ENCODE data around the gene BLOC1S4.
A peak's percentile ranks its signal among the peaks of the same experiment; 100 is the strongest.
"Not testable (repeated sequence)": the region's sequence is repeated elsewhere in the genome, so short reads cannot be mapped to it uniquely, and the experiment has no call there.

The BLOC1S4 gene

DNA sequence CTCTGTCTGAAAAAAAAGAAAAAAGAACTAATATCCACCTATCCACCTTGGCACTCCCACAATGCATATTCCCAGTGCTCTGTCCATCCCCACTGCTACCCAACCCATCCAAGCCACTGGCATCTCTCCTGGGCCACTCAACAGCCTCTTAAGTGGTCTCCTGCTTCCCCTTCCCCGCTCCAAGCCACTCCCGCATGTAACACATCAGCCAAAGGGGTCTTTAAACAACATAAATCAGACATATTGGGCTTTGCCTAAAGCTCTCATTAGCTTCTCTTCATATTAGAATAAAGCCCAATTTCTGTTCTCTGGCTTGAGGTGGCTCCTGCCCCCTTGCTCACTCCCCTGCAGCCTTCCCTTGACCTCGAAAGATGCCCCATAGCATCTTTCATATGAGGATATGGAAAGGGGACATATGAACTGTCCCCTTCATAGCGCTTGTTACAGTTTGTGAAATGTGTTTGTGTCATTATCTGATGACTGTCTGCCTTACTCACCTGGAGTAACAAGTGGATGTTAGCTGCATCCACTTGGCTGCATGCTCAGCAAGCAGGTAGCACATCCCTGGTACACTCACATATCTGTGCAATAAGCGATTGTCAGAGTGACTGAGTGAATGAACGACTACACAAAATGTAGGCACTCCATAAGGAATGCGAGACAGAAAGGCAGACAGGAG lies 3.1 kb downstream of the BLOC1S4 start:
- no peak for DNase-seq (ENCODE audit: low spot score)

DNA sequence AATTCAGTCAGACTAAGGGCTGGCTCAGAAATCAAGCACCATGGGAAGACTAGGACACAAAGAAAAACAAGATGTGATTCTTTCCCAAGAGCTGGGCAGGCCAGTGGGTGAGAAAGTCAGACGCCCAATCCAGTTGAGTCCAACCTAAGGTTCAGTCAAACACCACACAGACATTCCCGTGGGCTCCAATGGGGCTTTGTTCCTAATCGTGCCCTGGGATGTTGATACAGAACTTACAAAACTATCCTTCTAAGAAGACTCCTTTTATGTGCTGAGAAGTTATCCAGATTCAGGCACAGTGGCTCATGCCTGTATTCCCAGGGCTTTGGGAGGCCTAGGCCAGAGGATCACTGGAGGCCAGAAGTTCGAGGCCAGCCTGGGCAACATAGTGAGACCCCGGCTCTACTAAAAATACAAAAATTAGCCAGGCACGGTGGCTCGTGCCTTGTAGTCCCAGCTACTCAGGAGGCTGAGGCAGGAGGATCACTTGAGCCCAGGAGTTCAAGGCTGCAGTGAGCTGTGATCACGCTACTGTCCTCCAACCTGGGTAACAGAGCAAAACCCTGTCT lies 3.7 kb downstream of the BLOC1S4 start:
- no peak for DNase-seq (ENCODE audit: low spot score)

DNA sequence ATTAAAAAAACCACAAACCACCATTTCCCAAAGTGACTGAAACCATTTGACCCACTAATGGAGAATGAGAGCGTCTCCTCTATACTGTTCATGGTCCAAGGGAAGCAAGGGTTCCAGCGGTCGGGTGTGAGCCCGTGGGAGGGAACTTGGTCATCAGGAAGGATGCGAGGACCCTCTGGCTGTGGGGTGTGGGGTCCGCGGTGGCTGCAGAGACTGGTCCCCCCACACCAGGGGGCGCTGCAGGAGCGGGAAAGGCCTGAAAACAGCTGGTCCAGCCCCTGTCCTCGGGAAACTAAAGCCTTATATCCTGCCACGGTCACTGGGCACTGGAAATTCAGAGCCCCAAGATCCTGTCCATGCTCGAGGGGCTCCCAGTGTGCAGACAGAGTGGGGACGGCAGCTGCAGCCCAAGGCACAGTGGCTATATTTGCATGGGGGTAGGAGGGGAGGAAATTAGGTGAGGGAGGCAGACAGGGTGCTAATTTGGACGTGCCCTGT lies 4.3 kb downstream of the BLOC1S4 start:
- peak; percentile 93 for DNase-seq (ENCODE audit: low spot score)

DNA sequence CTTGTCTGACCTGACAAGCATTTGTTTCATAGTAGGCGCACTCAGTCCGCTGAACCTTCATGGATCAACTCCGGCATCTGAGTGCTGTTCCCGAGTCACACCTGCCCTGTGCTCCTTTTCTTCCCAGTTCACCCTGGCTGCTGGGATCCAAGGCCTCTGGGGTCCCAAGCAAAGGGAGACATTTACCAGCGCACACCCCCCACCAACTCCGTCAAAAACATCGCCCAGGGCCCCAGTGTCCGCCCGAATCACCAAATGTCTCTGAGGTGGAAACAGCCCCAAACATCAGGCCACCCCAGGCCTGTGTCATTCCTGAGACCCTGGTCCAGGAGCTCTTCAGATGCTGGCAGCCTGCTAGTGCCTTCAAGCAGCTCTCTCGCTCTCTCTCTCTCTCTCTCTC lies 5.1 kb downstream of the BLOC1S4 start:
- DNase-seq (ENCODE audit: low spot score) = no peak

DNA sequence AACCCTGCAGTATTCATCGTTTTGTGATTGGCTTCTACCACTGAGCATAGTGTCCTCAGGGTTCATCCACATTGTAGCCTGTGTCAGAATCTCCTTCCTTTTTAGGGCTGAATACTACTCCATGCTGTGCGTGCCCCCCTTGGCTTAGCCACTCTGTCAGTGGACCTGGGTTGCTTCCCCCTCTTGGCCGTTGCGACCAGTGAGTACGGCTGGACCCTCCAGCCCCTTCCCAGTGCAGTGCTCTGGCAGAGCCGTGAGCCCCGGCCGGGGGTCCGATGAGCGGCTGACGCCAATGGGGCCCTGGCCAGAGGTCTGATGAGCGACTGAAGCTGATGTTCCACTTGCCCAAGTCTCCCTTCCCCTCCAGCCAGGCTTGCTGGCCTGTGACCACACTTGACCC lies 6.9 kb downstream of the BLOC1S4 start:
- DNase-seq (ENCODE audit: low spot score) = no peak

DNA sequence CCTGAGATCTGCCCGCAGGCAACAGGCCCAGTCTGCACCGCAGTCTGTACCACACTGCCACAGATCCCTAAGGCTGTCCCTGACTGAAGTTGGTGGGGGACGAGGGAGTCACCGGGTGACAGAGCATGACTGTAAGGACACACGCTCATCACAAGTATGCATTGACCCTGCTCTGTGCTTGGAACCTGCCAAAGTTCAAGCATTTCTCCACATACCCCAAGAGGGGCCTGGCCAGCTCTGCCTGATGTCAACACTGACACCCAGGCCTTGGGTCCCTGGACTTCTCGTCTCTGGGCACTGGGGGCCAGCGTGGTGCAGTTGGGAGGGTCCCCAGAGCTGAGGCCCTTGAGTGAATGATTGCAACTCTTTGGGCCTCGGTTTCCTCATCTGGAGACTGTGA lies 7.9 kb downstream of the BLOC1S4 start:
- no peak for DNase-seq (ENCODE audit: low spot score)

DNA sequence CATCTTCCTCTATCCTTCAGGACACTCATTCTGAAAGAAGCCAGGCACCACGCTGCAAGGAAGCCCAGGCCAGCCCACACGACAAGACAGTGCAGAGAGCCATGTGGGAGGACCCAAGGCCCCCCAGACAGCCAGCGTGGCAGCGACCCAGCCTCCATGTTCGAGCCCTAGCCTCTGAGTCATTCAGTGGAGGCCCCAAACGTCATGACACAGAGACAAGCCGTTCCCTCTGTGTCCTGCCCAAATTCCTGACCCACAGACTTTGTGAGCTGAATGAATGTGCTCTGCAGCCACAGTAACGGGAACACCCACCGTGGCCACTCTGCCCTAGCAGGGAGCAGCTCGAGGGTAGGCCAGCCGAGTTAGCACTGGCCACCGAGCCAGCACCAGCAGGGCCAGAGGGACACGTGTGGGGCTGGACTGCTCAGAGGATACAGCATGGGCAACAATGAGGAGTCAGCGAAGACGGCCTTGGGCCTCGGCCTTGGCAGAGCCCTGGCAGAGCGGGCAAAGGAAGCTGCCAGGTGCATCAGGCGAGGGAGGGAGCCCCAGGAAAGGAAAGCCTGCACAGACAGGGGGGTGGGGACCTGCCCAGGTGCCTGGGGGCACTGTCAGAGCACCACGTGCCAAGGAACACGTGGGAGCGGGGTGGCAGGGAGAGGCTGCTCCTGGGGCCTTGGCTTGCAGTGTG lies 8.6 kb downstream of the BLOC1S4 start:
- DNase-seq (ENCODE audit: low spot score) = no peak

GRCh38 chr4:6725427-6725961 lies 9.5 kb downstream of the BLOC1S4 start:
- not testable (repeated sequence) for DNase-seq (ENCODE audit: low spot score)

DNA sequence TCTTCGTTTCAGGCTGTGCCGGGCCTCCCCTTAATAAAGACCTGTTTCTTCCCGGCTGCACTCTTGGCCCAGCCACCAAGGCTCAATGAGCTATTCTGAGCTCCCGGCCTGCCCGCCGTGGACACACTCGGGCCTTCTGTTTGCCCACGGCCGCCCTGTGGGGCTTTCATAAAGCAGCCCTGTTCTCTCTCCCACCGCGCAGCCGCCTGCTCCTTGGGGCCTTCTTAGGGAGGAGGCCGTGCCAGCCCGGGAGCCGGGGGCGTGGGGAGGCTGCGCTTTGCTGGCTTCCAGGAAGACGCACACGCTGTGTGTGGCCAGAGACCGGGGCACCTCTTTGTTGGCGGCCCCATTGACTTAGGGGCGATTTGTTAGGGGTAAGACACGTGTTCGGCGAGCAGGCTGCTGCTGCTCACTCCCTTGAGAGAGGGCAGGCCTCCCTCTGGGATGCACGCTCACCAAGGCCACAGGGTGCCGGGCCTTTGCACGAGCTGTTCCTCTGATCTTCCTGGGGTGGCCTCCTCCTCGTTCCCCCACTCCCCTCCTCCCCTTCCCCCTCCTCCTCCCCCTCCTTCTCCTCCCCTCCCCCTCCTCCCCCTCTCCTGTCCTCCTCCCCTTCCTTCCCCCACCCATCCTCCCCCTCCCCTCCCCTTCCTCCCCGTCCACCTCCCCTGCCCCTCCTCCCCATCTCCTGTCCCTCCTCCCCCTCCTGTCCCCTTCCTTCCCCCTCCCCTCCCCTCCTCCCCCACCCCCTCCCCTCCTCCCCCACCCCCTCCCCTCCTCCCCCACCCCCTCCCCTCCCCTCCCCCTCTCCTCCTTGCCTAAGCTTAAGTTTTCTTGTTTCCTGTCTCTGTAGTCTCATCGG lies 11.3 kb downstream of the BLOC1S4 start:
- DNase-seq (ENCODE audit: low spot score) = no peak

- DNase-seq (ENCODE audit: low spot score) = no peak
These were observed 11.9 kb downstream of the BLOC1S4 start for GRCh38 chr4:6727943-6728250.

GRCh38 chr4:6728320-6729029 lies 12.5 kb downstream of the BLOC1S4 start:
- no peak for DNase-seq (ENCODE audit: low spot score)

DNA sequence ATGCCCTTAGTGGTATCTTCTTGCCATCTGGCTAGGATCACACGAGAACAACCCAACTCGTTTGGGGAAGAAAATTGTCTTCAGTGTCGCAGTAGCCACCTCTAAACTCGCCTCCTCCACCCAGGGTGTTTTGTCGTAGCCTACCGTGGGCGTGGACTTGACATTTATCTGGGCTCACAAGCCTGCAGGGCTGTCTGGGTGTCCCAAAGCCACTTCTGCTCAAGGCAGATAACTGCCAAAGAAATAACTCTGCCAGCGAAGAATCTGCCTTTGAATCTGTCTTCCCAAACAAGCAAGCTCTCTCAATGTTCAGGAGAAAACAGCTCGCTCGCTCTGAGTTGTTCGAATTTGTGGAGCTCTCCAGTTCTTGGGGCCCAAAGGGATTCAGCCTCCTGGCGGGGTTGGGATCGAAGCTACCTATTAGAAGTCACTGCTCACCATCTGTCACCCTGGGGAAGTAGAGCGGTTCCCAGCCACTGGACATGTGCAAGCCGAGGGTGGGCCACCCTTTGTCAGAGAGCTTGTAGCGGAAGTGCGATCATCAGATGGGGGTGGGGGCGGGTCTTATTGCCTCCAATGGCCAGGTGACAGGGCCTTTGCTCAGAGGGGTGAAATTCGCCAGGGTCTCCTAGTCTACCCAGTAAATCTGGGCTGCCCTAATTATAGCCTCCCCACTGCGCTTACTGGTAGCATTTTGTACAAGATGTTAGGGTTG lies 14.8 kb downstream of the BLOC1S4 start:
- DNase-seq (ENCODE audit: low spot score) = no peak

- no peak for DNase-seq (ENCODE audit: low spot score)
These were observed 15.3 kb downstream of the BLOC1S4 start for GRCh38 chr4:6731318-6731675.

GRCh38 chr4:6731780-6732179 lies 15.8 kb downstream of the BLOC1S4 start:
- DNase-seq (ENCODE audit: low spot score) = no peak

- DNase-seq (ENCODE audit: low spot score) = no peak
These were observed 16.7 kb downstream of the BLOC1S4 start for GRCh38 chr4:6732441-6733357.

GRCh38 chr4:6733358-6734164 lies 17.6 kb downstream of the BLOC1S4 start:
- no peak for DNase-seq (ENCODE audit: low spot score)

DNA sequence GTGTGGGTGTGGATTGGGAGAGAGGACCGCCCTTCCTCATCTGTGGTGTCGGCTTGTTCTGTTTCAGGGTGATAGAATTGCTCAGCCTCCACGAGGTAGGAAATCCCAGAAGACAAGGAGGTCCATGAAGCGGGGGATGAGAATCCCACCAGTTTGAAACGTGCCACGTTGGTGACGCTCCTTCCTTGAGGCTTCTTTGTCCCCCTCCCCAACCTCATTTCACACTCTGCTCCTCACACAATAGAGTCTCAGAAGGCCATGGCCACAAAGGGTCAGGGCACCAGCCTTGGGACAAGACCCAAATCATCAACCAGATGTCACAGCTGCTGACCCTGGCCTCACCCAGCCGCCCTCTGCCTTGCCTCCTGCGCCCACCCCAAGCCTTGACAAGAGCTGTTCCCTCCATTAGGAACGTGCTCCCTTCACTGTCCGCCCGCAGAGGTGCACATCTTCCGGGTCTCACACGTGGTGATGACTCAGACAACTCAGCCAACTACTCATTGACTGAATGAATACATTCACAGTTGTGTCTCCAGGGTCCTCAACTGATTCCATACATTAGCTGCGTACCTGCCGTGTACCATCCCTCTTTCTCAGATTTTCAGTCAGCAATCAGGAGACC lies 18.3 kb downstream of the BLOC1S4 start:
- DNase-seq (ENCODE audit: low spot score) = no peak

- no peak for DNase-seq (ENCODE audit: low spot score)
These were observed 23.9 kb downstream of the BLOC1S4 start for GRCh38 chr4:6739920-6740319.

DNA sequence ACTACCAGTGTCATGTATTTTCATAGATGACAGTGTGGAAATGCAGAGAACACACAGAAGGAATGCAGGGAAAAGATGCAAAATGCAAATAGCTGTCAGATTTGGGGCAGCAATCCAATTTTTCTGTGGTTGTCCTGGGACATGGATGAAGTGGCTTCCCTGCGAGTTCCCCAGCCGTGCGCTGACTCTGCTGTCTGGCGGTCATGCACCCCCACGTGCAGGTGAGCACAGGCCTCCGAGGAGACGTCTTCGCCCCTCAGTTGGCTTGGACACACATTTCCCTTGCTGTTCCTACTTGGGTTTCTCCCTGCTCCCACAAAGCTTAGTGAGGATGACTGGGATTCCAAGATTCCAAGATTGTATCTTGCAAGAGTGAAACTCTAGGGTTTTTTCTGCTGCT lies 24.4 kb downstream of the BLOC1S4 start:
- DNase-seq (ENCODE audit: low spot score) = peak; percentile 9
